HG02970 (cell line): ENCODE data around the gene ATP8B4.
"Not testable (repeated sequence)": the region's sequence is repeated elsewhere in the genome, so short reads cannot be mapped to it uniquely, and the experiment has no call there.

Experiments used
- ATAC-seq: cut with Tn5 transposase; IDR thresholded peaks from one replicate; pipeline ENCODE4 v1.9.1; 2021; ENCODE audit warnings: mild to moderate bottlenecking, moderate library complexity, moderate number of reproducible peaks; ENCODE audit not compliant: unreplicated experiment, low FRiP score

ATP8B4 gene

GRCh38 chr15:50141856-50142255 lies 22.8 kb upstream of the ATP8B4 start:
- ATAC-seq = no peak

- ATAC-seq = no peak
Observed at GRCh38 chr15:50140983-50141382, 21.9 kb upstream of the ATP8B4 start.

GRCh38 chr15:50140098-50140497 lies 21.1 kb upstream of the ATP8B4 start:
- ATAC-seq = no peak

GRCh38 chr15:50138391-50138790 lies 19.4 kb upstream of the ATP8B4 start:
- no peak for ATAC-seq

- ATAC-seq = no peak
Observed at GRCh38 chr15:50137893-50138292, 18.9 kb upstream of the ATP8B4 start.

- no peak for ATAC-seq
Observed at GRCh38 chr15:50137330-50137761, 18.3 kb upstream of the ATP8B4 start.

GRCh38 chr15:50135031-50135551 lies 16.1 kb upstream of the ATP8B4 start:
- no peak for ATAC-seq

GRCh38 chr15:50134524-50135024 lies 15.5 kb upstream of the ATP8B4 start:
- no peak for ATAC-seq

GRCh38 chr15:50132251-50132984 lies 13.4 kb upstream of the ATP8B4 start:
- not testable (repeated sequence) for ATAC-seq

GRCh38 chr15:50131617-50132016 lies 12.6 kb upstream of the ATP8B4 start:
- no peak for ATAC-seq

- ATAC-seq = no peak
Observed at GRCh38 chr15:50128266-50128665, 9.2 kb upstream of the ATP8B4 start.

GRCh38 chr15:50127255-50127777 lies 8.3 kb upstream of the ATP8B4 start:
- no peak for ATAC-seq

GRCh38 chr15:50126072-50126471 lies 7.0 kb upstream of the ATP8B4 start:
- no peak for ATAC-seq

GRCh38 chr15:50124631-50125030 lies 5.6 kb upstream of the ATP8B4 start:
- ATAC-seq = no peak

- no peak for ATAC-seq
Observed at GRCh38 chr15:50123861-50124557, 5.0 kb upstream of the ATP8B4 start.

GRCh38 chr15:50120729-50121128 lies 1.7 kb upstream of the ATP8B4 start:
- ATAC-seq = no peak

- no peak for ATAC-seq
Observed at GRCh38 chr15:50117431-50118027, 1.5 kb downstream of the ATP8B4 start.

GRCh38 chr15:50116477-50116876 lies 2.6 kb downstream of the ATP8B4 start:
- no peak for ATAC-seq

GRCh38 chr15:50113992-50114780 lies 4.8 kb downstream of the ATP8B4 start:
- ATAC-seq = no peak

- ATAC-seq = no peak
Observed at GRCh38 chr15:50113187-50113505, 5.9 kb downstream of the ATP8B4 start.
